IPS-18c (cell line): ENCODE results near the gene RIPPLY3.
"Not testable (repeated sequence)": the region's sequence is repeated elsewhere in the genome, so short reads cannot be mapped to it uniquely, and the experiment has no call there.

Experiments used
- H3K4me3 ChIP-seq: 2 replicates; pipeline ENCODE4 v1.7.0; 2013; ENCODE audit warnings: low read depth, mild to moderate bottlenecking, low read length, moderate library complexity; ENCODE audit not compliant: insufficient read depth
- H3K9me3 ChIP-seq: one replicate; pipeline ENCODE4 v1.6.1; 2013; ENCODE audit warnings: mild to moderate bottlenecking, low read length, moderate library complexity; ENCODE audit not compliant: control insufficient read depth, insufficient read depth

Gene RIPPLY3

DNA sequence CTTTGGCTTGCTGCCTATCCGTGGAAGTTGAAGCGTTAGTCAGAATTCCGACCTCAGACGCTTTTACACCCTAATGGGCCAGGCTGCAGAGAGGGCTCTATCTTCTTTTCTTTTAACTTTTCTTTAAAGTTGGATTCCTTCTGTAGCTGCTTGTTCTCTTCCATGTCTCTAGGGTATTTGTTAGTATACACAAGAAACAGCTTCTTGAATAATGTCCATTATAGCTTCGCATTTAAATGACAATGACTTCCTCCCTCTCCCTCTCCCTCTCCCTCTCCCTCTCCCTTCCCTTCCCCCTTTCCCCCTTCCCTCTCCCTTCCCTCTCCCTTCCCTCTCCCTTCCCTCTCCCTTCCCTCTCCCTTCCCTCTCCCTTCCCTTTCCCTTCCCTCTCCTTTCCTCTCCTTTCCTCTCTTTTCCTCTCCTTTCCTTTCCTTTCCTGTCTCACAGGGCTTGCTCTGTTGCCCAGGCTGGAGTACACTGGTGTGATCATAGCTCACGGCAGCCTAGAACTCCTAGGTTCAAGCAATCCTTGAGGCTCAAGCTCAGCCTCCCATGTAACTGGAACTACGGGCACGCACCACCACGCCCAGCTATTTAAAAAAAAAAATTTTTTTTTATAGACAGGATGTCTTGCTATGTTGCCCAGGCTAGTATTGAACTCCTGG lies 33.0 kb downstream of the RIPPLY3 start:
- H3K4me3 ChIP-seq: no peak overlapping the region
- H3K9me3 ChIP-seq: no peaks in the 10 kb centered on the region

DNA sequence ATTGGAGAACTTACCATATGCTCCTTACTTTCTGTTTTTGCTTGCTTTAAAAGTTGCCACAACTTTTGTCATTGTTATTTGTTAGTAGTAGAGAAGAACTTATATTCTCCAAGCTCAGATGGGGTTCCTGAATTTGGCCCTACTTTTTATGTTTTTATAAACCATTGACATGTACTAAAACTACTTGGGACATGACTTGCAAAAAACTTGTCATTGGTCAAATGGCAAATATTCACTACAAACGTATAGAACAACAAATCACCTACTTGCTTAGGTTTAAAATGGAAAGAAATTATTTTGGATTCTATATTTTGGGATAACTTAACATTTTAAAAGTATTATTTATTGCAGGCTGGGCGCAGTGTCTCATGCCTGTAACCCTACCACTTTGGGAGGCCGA lies 33.7 kb downstream of the RIPPLY3 start:
- Histone ChIP-seq H3K9me3 (no peaks in the 10 kb centered on the region), H3K4me3 (no peak overlapping the region)

DNA sequence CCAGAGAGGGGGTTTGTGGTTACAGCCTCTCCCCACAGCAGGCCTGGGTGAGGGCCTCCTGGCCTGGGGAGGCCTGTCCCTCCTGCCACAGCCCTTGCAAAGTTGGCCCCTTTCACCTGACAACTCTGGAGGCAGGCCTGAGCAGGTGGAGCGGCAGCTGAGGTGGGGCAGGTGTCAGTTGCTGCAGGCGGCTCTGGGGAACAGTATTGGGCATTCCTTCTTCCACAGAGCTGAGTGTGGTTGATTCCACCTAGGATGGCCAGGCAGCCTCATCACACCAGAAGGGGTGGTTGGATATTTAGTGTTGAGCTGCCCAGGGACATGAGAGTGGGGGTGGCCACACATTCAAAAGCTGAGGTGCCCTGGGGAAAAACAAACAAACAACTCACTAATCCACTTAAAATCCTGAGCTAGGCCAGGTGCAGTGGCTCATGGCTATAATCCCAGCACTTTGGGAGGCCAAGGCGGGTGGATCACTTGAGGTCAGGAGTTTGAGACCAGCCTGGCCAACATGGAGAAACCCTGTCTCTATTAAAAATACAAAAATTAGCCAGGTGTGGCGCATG lies 35.3 kb downstream of the RIPPLY3 start:
- Histone ChIP-seq H3K4me3 (no peak overlapping the region), H3K9me3 (no peaks in the 10 kb centered on the region)

DNA sequence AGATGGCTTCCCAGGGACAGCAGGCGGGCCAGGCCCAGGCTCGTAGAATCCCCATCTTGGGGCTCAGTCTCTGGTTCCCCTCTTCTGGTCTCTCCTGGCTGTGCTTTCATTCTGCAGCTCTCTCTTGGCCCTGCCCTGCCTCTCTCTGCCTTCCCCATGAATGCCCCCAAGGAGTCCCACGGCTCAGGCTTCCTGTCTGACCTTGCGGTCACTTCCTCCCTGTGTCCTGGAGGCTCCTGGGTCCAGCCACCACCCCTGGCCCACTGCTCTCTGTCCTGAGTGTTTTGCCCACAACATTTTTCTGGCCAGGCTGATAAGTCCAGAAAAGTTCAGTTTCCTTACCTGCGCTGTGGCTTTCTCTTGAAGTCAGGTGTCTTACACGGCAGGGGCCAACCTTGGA lies 37.3 kb downstream of the RIPPLY3 start:
- Histone ChIP-seq H3K4me3 (no peak overlapping the region), H3K9me3 (no peaks in the 10 kb centered on the region)

DNA sequence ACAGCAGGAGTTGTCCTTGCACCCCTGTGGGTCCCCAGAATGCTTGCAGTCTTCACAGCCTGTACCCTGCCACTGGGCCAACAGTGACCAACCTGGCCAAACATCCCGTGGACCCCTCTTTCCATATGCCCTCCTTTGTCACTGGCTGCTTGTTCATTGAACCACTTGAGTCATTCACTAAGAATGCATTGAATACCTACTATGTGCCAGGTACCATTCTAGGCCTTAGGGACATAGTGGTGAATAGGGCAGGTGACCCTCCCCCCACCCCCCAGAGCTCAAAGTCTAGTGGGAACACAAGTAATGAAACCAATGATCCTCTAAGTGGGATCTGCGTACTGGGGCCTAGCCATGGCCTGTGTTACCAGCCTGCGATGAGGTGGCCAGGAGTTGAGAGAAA lies 38.1 kb downstream of the RIPPLY3 start:
- no peak overlapping the region for H3K4me3 ChIP-seq
- H3K9me3 ChIP-seq: no peaks in the 10 kb centered on the region

DNA sequence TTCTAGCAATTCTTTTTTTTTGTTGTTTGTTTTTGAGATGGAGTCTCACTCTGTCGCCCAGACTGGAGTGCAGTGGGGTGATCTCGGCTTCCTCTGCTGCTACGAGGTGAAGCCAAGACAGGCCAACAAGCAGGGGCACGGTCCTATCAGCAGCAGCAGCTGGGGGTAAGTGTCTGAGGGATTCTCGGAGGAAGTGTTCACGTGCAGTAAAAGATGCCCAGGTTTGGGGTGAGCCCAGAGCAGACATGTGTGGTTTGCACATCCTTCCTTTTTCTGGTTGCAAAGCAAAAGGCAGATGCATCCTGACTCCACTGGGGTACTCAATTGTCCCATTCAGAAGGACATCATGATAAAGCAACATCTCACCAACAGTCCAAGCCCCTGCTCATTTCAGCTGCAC lies 38.6 kb downstream of the RIPPLY3 start:
- Histone ChIP-seq H3K9me3 (no peaks in the 10 kb centered on the region), H3K4me3 (no peak overlapping the region)

DNA sequence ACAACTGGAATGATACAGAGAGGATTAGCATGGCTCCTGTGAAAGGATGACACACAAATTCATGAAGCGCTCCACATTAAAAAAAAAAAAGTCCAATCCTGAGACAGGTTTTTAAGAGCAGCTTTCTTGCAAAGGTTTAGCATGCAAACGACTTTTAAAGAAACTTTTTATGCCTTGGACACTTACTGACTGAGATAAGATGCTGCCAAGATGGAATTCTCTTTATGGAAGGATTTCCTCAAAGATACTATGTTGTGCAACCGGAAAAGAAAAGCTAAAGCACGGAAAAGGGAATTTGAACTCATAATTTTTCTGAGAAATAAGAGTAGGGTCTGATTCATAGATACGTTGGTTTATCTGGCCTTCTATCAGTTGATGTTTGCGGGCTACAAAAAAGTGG lies 39.1 kb downstream of the RIPPLY3 start:
- Histone ChIP-seq H3K4me3 (no peak overlapping the region), H3K9me3 (no peaks in the 10 kb centered on the region)

DNA sequence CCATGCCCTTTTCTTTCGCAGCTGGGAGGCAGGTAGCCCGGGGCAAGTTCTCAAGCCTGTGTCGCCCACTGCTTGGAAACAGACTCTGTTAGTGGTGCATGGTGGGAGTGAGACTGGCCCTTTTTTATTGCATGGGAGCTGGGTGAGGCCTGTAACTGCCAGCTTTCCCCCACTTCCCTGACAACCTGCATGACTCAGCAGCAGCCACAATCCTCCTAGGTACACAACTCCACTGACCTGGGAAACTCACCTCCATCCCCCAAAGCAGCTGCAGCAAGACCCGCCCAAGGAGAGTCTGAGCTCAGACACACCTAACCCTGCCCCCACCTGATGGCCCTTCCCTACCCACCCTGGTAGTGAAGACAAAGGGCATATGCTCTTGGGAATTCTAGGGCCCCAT lies 40.6 kb downstream of the RIPPLY3 start:
- Histone ChIP-seq H3K9me3 (no peaks in the 10 kb centered on the region), H3K4me3 (no peak overlapping the region)

DNA sequence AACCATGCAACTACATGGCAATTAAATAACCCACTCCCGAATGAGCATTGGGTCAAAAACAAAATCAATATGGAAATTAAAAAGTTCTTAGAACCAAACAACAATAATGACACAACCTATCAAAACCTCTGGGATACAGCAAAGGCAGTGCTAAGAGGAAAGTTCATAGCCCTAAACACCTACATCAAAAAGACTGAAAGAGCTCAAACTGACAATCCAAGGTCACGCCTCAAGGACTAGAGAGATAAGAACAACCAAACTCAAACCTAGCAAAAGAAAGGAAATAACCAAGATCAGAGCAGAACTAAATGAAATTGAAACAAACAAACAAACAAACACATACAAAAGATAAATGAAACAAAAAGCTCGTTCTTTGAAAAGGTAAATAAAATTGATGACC lies 43.2 kb downstream of the RIPPLY3 start:
- not testable (repeated sequence) for H3K4me3 ChIP-seq, H3K9me3 ChIP-seq

DNA sequence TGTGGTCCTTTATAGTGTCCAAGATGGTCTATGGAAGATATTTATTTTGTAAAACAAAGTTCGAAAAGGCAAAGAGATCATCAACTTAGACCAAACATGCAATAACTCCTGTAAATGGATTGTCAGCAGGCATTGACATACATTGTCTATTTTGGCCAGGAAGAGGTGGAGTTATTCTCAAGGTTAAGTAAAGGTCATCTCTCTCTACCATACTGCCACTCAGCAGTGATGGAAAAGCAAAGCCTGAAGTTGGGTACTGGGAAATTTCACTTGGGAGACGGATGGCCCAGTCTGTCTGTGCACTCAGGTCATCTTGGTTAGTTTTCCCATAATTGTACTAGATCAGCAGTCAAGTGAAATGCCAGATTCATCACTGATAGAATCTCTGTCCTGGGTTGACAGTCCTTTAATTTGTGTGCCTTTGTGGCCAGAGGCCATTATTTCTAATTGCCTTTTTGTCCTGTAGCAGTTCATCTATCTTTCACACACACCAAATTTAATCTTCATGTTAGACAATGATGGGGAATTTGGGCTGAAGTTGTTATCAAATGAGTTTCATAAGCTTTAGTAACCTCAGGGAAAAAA lies 48.9 kb downstream of the RIPPLY3 start:
- Histone ChIP-seq H3K9me3 (no peaks in the 10 kb centered on the region), H3K4me3 (no peak overlapping the region)

DNA sequence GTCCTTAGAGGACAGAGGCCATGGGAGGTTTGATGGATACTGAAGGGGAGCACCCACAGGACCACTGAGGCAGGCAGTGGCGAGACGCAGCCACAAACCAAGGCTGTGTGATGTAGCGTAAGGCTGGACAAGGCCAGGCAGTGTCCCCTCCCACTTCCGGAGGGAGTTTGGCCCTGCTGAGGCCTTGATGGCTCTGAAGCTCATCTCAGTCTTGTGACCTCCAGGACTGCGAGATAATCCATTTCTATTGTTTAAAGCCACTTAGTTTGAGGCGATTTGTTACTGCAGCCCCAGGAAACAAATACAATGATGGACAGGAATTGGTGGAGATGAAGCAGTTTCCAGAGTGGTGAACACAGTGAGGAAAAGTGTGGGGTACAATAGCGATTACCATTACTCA lies 51.1 kb downstream of the RIPPLY3 start:
- Histone ChIP-seq H3K4me3 (no peak overlapping the region), H3K9me3 (no peaks in the 10 kb centered on the region)

DNA sequence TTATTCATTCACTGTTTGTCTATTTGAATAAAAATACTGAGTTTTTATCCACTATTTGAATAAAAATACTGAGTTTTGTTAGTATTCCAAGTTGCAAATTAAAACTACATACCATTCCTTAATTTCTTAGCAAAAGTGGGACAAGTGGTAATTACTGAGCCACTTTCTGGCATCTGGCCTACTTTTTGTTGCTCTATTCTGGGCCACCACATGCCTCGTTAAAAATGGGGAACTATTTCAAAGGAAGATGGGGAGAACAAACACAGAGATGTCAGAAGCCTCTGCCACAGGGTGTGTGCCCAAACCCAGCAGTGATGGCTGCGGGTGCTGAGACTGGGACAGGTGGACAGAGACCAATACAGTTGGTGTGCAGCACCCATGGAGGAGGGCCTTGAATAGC lies 51.8 kb downstream of the RIPPLY3 start:
- no peaks in the 10 kb centered on the region for H3K9me3 ChIP-seq
- no peak overlapping the region for H3K4me3 ChIP-seq

DNA sequence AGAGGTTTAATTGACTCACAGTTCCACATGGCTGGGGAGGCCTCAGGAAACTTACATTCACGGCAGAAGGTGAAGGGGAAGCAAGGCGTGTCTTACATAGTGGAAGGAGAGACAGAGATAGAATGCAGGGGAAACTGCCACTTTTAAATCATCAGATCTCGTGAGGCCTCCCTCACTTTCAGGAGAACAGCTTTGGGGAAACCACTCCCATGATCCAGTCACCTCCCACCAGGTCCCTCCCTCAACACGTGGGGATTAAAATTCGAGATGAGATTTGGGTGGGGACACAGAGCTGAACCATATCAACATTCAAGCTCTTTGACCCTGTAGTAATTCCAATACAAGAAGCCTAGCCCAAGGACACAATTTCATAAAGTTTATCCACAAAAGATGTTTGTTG lies 52.7 kb downstream of the RIPPLY3 start:
- no peak overlapping the region for H3K4me3 ChIP-seq
- no peaks in the 10 kb centered on the region for H3K9me3 ChIP-seq

DNA sequence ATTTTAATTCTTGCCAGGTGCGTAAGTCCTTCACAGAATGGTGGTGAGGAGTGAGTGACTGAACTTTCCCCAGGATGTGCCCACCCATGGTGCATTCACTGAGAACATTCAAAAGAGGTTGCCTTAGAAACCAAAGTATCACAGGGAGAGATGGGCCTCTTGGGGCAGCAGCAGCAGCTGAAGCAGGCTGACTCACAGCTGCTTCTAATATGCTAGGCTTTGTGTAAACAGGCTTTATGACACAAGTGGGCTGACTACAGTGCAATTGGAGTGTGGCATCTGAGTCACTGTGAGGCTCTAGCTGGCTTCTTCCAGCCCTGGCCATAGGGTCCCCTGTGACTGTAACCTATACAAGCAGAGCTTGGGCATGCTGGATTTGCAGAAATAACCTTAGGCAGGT lies 53.8 kb downstream of the RIPPLY3 start:
- Histone ChIP-seq H3K4me3 (no peak overlapping the region), H3K9me3 (no peaks in the 10 kb centered on the region)

DNA sequence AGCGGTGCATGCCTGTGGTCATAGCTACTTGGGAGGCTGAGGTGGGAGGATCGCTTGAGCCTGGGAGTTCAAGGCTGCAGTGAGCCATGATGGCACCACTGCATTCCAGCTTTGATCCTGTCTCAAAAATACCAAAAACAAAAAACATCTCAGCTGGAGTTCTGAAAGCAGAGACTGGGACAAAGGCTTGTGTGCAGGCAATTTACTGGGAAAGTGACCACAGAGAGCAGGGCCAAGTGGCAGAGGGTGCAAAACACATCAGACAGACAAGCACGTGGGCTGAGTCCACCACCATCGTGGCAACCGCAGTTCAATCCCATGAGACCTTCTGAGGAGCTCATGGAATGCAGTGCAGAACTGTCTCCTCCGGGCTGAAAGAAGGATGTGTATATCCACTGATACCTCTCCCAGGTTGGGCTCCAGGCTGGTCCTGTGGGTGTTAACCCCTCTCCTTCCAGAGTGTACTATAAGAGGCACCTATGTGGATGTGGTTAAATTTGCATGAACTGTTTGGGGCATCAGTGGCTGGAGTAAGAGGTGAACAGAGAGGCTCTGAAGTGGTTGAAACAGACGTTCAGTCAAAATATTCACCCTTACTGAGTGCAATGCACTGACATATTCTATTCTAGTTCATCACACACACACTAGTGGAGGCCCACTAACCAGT lies 55.6 kb downstream of the RIPPLY3 start:
- no peaks in the 10 kb centered on the region for H3K9me3 ChIP-seq
- H3K4me3 ChIP-seq: no peak overlapping the region

DNA sequence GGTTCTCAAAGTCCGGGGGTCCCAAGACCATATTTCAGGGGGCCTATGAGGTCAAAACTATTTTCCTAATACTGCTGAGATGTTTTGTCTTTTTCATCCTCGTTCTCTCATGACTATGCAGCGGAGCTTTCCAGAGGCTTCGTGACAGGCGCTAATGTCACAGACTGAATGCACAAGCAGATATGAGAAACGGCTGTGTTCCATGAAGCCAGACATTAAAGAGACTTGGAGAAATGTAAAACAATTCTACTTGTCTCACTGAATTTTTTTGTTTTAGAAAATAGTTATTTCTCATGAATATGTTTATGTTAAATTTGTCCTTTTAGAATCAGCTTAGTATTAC lies 56.1 kb downstream of the RIPPLY3 start:
- H3K4me3 ChIP-seq: no peak overlapping the region
- H3K9me3 ChIP-seq: no peaks in the 10 kb centered on the region

DNA sequence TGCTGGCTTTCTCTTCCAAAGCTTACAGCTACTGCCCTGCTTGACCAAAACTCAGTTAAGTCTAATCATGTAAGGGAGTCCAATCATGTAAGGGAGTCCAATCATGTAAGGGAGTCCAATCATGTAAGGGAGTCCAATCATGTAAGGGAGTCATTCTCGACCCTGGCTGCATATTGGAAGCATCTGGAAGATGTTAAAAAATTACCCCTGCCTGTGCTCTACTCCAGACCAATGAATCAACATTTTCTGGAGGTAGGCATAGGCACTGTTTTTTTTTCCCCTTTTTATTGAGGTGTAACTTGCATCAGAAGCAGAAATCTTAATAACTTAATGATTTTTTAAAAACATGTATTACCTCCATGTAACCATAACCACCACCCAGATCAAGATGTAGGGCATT lies 56.9 kb downstream of the RIPPLY3 start:
- Histone ChIP-seq H3K4me3 (no peak overlapping the region), H3K9me3 (no peaks in the 10 kb centered on the region)

DNA sequence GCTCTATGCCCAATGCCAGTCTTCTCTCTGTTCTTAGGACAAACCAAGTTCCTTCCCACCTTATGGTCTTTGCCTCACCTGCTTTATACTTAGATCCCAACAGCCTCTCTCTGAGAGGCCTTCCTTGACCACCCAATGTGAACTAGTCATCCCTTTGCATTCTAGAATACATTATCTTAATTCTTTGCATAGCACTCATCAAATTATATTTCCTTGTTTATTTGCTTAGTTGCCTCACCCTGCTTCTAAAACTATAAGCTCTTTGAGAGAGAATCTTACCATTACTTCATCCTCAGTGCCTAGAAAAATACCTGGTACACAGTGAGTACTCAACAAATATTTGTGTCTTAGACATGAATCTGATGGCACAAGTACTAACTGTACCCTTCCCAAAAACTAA lies 58.3 kb downstream of the RIPPLY3 start:
- no peak overlapping the region for H3K4me3 ChIP-seq
- H3K9me3 ChIP-seq: no peaks in the 10 kb centered on the region
